ENCODE measurements around the gene TSC2. TPM values are rescaled to one million over a fixed set of nuclear protein-coding genes. Genes with fewer than 3 reads are reported as not detected.
"Not testable (repeated sequence)": the region's sequence is repeated elsewhere in the genome, so short reads cannot be mapped to it uniquely, and the experiment has no call there.

Gene TSC2
- total RNA-seq, 1 experiment from 2014 or later, result 166 TPM

DNA sequence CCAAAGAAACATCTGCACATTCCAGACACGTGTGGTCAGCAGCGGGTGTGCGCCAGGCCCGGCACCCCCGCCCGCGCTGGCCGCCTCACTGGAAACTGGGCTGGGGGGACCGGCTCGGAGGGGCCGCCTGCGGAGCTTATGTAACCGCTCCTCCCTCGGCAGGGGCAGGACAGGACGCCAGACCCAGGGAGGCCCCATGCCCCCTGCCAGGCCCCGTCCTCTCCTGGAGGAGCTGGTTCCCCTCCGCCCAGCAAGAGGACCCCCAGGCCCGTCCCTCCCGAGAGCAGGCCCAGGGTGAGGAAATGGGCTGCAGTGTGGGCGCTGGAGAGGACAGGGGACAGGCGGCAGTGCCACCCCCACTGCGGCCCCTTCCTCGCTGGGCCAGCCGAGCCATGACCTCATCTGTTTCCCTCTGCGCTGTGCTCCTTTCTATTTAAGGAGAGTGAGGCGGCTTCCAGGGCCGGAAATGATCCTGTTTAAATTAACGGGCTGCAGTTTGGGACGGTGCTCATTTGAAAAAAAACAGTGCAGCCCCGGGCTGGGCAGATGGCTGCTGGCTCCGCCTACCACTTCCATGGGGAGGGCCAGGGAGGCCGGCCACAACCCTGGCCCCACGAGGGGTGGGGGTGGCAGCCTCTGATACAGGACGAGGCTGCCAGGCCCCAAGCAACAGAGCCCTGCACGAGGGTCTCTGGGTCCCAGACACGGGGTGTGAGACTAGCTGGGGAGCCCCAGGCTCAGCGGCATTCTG is 77.1 kb downstream of the TSC2 start:
- H3K4me1 ChIP-seq (replicated peaks; ENCODE audit: insufficient read depth); intact Hi-C loops (cut with micrococcal nuclease; ENCODE audit: unreplicated experiment); H3K9me2 ChIP-seq (ENCODE audit: insufficient read depth); POLR2A ChIA-PET (ENCODE audit: unreplicated experiment); BruUV-seq (replicated peaks); H3K27ac ChIP-seq; H4K20me1 ChIP-seq (ENCODE audit: insufficient read depth); H3K9me3 ChIP-seq (ENCODE audit: insufficient read depth, low read depth); H3K4me3 ChIP-seq; H3K27me3 ChIP-seq (ENCODE audit: insufficient read depth, low read depth); DNase-seq; H3K79me2 ChIP-seq (ENCODE audit: low read depth); H3F3A ChIP-seq (ENCODE audit: insufficient read depth, low read depth); H2AFZ ChIP-seq; H3K4me2 ChIP-seq; CTCF ChIA-PET; H3K36me3 ChIP-seq (ENCODE audit: low read depth): not testable (repeated sequence)

DNA sequence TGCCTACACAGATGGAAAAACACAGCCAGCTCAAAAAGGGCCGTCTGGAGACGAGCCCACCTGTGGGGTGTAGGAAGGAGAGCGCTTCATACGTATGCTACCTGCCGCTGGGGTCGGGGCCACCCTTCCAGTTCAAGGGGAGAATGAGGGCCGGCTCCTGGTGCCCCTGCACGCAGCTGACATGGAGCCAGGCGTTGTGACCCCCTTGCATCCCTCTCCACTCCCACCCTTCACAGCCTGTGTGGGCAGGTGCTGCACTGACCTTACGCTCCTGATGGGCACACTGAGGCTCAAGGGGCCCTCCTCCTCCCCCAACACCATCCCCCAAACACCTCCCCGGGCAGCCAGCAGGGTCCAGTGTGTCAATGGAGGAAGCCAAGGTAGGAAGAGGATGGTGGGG is 77.8 kb downstream of the TSC2 start:
- H4K20me1 ChIP-seq (ENCODE audit: insufficient read depth); H3K4me2 ChIP-seq; H3K9me3 ChIP-seq (ENCODE audit: insufficient read depth, low read depth); DNase-seq; BruUV-seq (replicated peaks); H3K79me2 ChIP-seq (ENCODE audit: low read depth); H3K9me2 ChIP-seq (ENCODE audit: insufficient read depth); H3K27ac ChIP-seq; H3K27me3 ChIP-seq (ENCODE audit: insufficient read depth, low read depth); CTCF ChIA-PET; H3K36me3 ChIP-seq (ENCODE audit: low read depth); intact Hi-C loops (cut with micrococcal nuclease; ENCODE audit: unreplicated experiment); H3F3A ChIP-seq (ENCODE audit: insufficient read depth, low read depth); POLR2A ChIA-PET (ENCODE audit: unreplicated experiment); H3K4me1 ChIP-seq (replicated peaks; ENCODE audit: insufficient read depth); H3K4me3 ChIP-seq; H2AFZ ChIP-seq: not testable (repeated sequence)

DNA sequence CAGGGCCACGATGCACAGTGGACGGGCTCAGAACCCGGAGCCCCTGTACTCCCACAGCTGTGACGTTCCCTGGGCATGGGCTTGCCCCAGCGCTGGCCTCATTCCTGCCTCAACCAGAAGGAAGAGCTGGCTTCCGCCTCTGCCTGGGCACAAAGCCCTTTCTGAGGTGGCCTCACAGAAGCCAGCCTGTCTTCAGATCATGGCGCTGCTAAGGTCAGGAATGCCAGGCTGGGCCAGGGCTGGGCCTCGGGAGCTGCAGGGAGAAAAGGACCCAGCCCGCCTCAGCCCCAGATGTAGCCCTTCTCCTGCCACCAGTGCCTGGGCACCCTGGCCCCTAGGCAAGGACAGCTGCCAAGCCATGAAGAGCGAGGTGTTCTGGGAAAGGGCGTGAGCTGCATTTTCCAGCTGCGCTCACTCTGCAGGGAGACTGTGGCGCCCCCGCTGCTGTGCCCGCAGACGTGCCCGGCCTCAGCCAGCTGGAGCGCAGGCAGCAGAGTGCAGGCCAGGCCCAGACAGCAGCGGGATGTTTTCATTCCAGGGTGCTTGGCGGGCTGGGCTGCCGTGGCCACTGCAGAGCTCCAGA is 78.5 kb downstream of the TSC2 start:
- H3K27me3 ChIP-seq (ENCODE audit: insufficient read depth, low read depth); H3K9me3 ChIP-seq (ENCODE audit: insufficient read depth, low read depth); H2AFZ ChIP-seq; H3K79me2 ChIP-seq (ENCODE audit: low read depth); H3F3A ChIP-seq (ENCODE audit: insufficient read depth, low read depth); H3K4me3 ChIP-seq; H4K20me1 ChIP-seq (ENCODE audit: insufficient read depth); H3K4me1 ChIP-seq (replicated peaks; ENCODE audit: insufficient read depth); DNase-seq; BruUV-seq (replicated peaks); intact Hi-C loops (cut with micrococcal nuclease; ENCODE audit: unreplicated experiment); H3K4me2 ChIP-seq; H3K27ac ChIP-seq; H3K9me2 ChIP-seq (ENCODE audit: insufficient read depth); H3K36me3 ChIP-seq (ENCODE audit: low read depth): not testable (repeated sequence)
- POLR2A ChIA-PET (ENCODE audit: unreplicated experiment), result interaction anchor here (0.6 kb wide), 1 partner anchor 288 kb away, joined by 5 read pairs; no protein-coding TSS in a partner anchor
- CTCF ChIA-PET, result interaction anchor here (0.5 kb wide), 1 partner anchor 12 kb away, joined by 6 read pairs; no protein-coding TSS in a partner anchor

DNA sequence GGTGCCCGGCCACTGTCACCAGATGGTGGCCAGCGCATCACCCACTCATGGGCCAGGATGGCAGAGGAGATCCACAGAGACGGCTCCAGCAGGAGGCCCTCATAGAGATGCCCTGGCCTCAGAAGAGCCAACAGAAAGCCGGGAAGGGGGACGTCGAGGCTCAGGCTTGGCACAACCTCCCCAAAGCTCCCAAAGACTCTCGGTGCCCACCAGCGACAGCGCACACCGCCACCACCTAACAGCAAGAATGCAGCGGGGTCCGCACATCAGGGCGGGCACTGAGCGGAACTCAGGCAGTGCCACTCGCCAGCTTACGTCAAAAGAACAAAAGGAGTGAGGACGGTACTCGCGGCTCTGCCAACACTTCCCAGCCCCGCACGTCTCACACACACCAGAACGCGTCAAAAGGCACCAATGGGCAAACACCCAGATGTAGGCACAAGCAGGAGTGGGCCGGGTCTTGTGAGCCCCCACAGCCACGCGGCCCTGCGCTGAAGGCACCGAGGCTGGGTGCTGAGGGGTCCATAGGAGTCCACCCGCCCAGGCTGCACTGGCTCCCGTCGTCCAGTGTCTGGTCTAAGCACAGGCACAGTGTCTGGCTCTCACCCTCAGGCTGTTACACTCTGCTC is 79.3 kb downstream of the TSC2 start:
- intact Hi-C loops (cut with micrococcal nuclease; ENCODE audit: unreplicated experiment); H3K4me3 ChIP-seq; H3K4me2 ChIP-seq; H2AFZ ChIP-seq; H3K36me3 ChIP-seq (ENCODE audit: low read depth); H3K79me2 ChIP-seq (ENCODE audit: low read depth); H3F3A ChIP-seq (ENCODE audit: insufficient read depth, low read depth); H3K27me3 ChIP-seq (ENCODE audit: insufficient read depth, low read depth); H3K9me3 ChIP-seq (ENCODE audit: insufficient read depth, low read depth); BruUV-seq (replicated peaks); CTCF ChIA-PET; DNase-seq; H3K9me2 ChIP-seq (ENCODE audit: insufficient read depth); H3K4me1 ChIP-seq (replicated peaks; ENCODE audit: insufficient read depth); H3K27ac ChIP-seq; H4K20me1 ChIP-seq (ENCODE audit: insufficient read depth): not testable (repeated sequence)
- POLR2A ChIA-PET (ENCODE audit: unreplicated experiment), result interaction anchor here (0.6 kb wide), 1 partner anchor 289 kb away, joined by 5 read pairs; no protein-coding TSS in a partner anchor

DNA sequence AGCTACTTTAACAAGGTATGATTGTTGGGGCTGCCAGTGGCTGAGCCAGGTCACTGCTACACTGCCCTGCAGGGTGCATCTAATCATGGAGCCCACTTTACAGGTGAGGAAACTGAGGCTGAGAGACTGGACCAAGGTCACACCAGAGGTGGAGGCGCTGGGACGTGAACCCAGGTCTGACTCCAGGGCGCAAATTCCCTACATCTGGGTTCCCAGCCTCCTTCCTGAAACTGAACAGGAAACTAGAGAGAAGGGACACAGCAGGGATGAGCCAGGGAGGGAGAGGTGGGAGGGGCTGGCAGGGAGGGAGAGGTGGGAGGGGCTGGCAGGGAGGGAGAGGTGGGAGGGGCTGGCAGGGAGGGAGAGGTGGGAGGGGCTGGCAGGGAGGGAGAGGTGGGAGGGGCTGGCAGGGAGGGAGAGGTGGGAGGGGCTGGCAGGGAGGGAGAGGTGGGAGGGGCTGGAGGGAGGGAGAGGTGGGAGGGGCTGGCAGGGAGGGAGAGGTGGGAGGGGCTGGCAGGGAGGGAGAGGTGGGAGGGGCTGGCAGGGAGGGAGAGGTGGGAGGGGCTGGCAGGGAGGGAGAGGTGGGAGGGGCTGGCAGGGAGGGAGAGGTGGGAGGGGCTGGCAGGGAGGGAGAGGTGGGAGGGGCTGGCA is 80.0 kb downstream of the TSC2 start:
- H3K4me3 ChIP-seq; H3K27ac ChIP-seq; intact Hi-C loops (cut with micrococcal nuclease; ENCODE audit: unreplicated experiment); H3K4me2 ChIP-seq; H3K79me2 ChIP-seq (ENCODE audit: low read depth); H3K4me1 ChIP-seq (replicated peaks; ENCODE audit: insufficient read depth); H3K27me3 ChIP-seq (ENCODE audit: insufficient read depth, low read depth); H3K36me3 ChIP-seq (ENCODE audit: low read depth); CTCF ChIA-PET; H3K9me3 ChIP-seq (ENCODE audit: insufficient read depth, low read depth); H3F3A ChIP-seq (ENCODE audit: insufficient read depth, low read depth); H4K20me1 ChIP-seq (ENCODE audit: insufficient read depth); H3K9me2 ChIP-seq (ENCODE audit: insufficient read depth); H2AFZ ChIP-seq; BruUV-seq (replicated peaks): not testable (repeated sequence)
- peak in 1 of 2 experiments; percentile 38 for DNase-seq
- POLR2A ChIA-PET (ENCODE audit: unreplicated experiment), result interaction anchor here (0.7 kb wide), 1 partner anchor 105 kb away, joined by 3 read pairs; no protein-coding TSS in a partner anchor

DNA sequence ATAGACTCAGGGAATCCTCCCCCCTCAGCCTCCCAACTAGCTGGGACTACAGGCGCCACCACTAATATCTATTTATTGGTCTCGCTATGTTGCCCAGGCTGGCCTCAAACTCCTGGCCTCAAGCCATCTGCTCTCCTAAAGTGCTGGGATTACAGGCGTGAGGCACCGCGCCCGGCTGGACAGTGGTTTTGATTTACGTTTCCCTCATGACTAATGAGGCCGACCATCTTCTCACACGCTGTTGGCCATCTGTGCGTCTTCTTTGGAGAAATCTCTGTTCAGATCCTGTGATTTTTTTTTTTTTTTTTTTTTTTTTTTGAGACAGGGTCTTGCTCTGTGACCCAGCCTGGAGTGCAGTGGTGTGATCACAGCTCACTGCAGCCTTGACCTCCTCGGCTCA is 81.5 kb downstream of the TSC2 start:
- H3K9me2 ChIP-seq (ENCODE audit: insufficient read depth); intact Hi-C loops (cut with micrococcal nuclease; ENCODE audit: unreplicated experiment); H4K20me1 ChIP-seq (ENCODE audit: insufficient read depth); H3K4me3 ChIP-seq; H3K27ac ChIP-seq; H3K36me3 ChIP-seq (ENCODE audit: low read depth); H3K9me3 ChIP-seq (ENCODE audit: insufficient read depth, low read depth); H3K27me3 ChIP-seq (ENCODE audit: insufficient read depth, low read depth); DNase-seq; H3K4me1 ChIP-seq (replicated peaks; ENCODE audit: insufficient read depth); H2AFZ ChIP-seq; H3K79me2 ChIP-seq (ENCODE audit: low read depth); BruUV-seq (replicated peaks); POLR2A ChIA-PET (ENCODE audit: unreplicated experiment); CTCF ChIA-PET; H3F3A ChIP-seq (ENCODE audit: insufficient read depth, low read depth): not testable (repeated sequence)
- peak overlapping the region; percentile 81; the same call in 1 of the 2 replicates for H3K4me2 ChIP-seq

DNA sequence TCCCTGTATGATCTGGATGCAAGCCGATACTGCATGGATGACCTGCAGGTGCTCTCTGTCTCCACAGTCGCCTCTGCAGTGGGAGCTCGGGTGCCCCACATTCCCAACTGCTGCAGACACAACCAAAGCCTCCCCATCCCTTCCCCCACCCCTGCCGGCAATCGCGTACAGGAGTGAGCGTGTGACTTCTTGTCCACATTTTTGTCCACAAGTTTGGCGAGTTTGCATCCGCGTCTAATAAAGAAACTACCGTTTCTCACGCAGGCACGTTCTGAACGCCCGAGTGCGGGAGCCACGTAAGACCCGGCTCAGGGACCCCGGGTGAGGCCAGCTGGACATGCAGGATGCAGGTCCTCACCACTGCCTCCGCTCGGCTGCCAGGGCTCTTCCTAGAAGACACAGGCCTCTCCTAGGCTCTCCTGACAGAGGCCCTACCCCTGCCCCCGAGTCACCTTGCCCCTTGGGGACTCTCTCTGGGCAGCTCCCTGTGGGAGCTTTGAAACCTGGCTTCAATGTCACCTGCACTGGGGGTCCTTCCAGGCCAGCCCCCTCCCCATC is 82.2 kb downstream of the TSC2 start:
- H3K27me3 ChIP-seq (ENCODE audit: insufficient read depth, low read depth); H3K9me2 ChIP-seq (ENCODE audit: insufficient read depth): not testable (repeated sequence)

More for the DNA sequence above, 82.2 kb downstream of the TSC2 start:
- H3K9me3 ChIP-seq (ENCODE audit: insufficient read depth, low read depth); H3F3A ChIP-seq (ENCODE audit: insufficient read depth, low read depth); H3K4me3 ChIP-seq; H3K27ac ChIP-seq; BruUV-seq (replicated peaks); H2AFZ ChIP-seq; H3K4me1 ChIP-seq (replicated peaks; ENCODE audit: insufficient read depth); CTCF ChIA-PET; H3K36me3 ChIP-seq (ENCODE audit: low read depth); DNase-seq; H3K79me2 ChIP-seq (ENCODE audit: low read depth); intact Hi-C loops (cut with micrococcal nuclease; ENCODE audit: unreplicated experiment); H4K20me1 ChIP-seq (ENCODE audit: insufficient read depth); POLR2A ChIA-PET (ENCODE audit: unreplicated experiment); H3K4me2 ChIP-seq: not testable (repeated sequence)
